ENCODE results near the gene ARF6. TPM values are rescaled to one million over a fixed set of nuclear protein-coding genes. Genes with fewer than 3 reads are reported as not detected.
A peak's percentile ranks its signal among the peaks of the same experiment; 100 is the strongest.

The ARF6 gene
- total RNA-seq = 10 to 100 TPM; 34.7 to 42.0 (median 35.7) TPM

- Histone ChIP-seq H3K9me3 (no peaks in the 10 kb centered on the region), H3K36me3 (peaks cover 0 to 13% (median 0%) of the 10 kb centered on the region in 3 donors), H3K27ac (peak within 1 kb of the TSS; percentile 97 to 100 (median 100)), H3K4me1 (peaks cover 0 to 46% (median 37%) of the 10 kb centered on the region in 4 donors), H3K27me3 (no peaks in the 10 kb centered on the region), H3K4me3 (peak within 1 kb of the TSS; percentile 81 to 100 (median 96))
- 1% methylated on average over 25 to 47 of the region's 66 CpGs for WGBS, 2 donors
- peak; percentile 94 to 97 for DNase-seq (ENCODE audit: low spot score in 2 of 2)
- TF ChIP-seq EP300 (IDR thresholded peaks at IDR 0.05) = peak; percentile 80 to 98
- TF ChIP-seq POLR2A (IDR thresholded peaks at IDR 0.05) = peak; percentile 93 to 98
- peak in 2 of 5 experiments; percentile 41 to 53 for TF ChIP-seq CTCF (IDR thresholded peaks at IDR 0.05)
These were observed at the start of gene ARF6 for GRCh38 chr14:49892636-49893308. Gene ARF6, plus strand, starts transcription at chr14:49893082. Its CDS starts 655 bp downstream, at chr14:49893737.

- H3K36me3 ChIP-seq = peaks cover 0 to 48% (median 3%) of the 10 kb centered on the region in 3 donors
- DNase-seq (ENCODE audit: low spot score in 2 of 2) = no peak
- H3K9me3 ChIP-seq = no peaks in the 10 kb centered on the region
- TF ChIP-seq CTCF (IDR thresholded peaks at IDR 0.05) (no peak), POLR2A (IDR thresholded peaks at IDR 0.05) (no peak), EP300 (IDR thresholded peaks at IDR 0.05) (no peak)
- WGBS, 2 donors = 70 to 81% methylated on average over 1 of the region's 1 CpG
- peaks cover 7 to 42% (median 13%) of the 10 kb centered on the region in 4 donors for H3K4me1 ChIP-seq
- no peak overlapping the region for H3K4me3 ChIP-seq
- no peaks in the 10 kb centered on the region for H3K27me3 ChIP-seq
- H3K27ac ChIP-seq = no peak overlapping the region
These were observed 43.6 kb upstream of the ARF6 start for GRCh38 chr14:49849213-49849847.

GRCh38 chr14:49851813-49852212 lies 41.1 kb upstream of the ARF6 start:
- H3K9me3 ChIP-seq = no peaks in the 10 kb centered on the region
- no peaks in the 10 kb centered on the region for H3K27me3 ChIP-seq
- peak overlapping the region; percentile 49 to 87 (median 73) for H3K4me3 ChIP-seq
- peaks cover 7 to 42% (median 13%) of the 10 kb centered on the region in 4 donors for H3K4me1 ChIP-seq
- peak overlapping the region; percentile 84 to 94 (median 88) for H3K27ac ChIP-seq
- DNase-seq (ENCODE audit: low spot score in 2 of 2) = no peak
- no peak for TF ChIP-seq CTCF (IDR thresholded peaks at IDR 0.05)
- no peak for TF ChIP-seq EP300 (IDR thresholded peaks at IDR 0.05)
- TF ChIP-seq POLR2A (IDR thresholded peaks at IDR 0.05) = no peak
- H3K36me3 ChIP-seq = peaks cover 0 to 25% (median 0%) of the 10 kb centered on the region in 3 donors
- 7 to 12% methylated on average over 7 of the region's 7 CpGs for whole genome bisulfite sequencing, 2 donors

GRCh38 chr14:49852301-49853157 lies 40.4 kb upstream of the ARF6 start, which contains the start of gene NEMF:
Gene NEMF, minus strand, starts transcription at chr14:49852788. Its CDS starts 35 bp downstream, at chr14:49852753.
- H3K4me3 ChIP-seq = peak within 1 kb of the TSS; percentile 49 to 87 (median 73)
- peak; percentile 26 to 67 for TF ChIP-seq POLR2A (IDR thresholded peaks at IDR 0.05)
- TF ChIP-seq CTCF (IDR thresholded peaks at IDR 0.05) = peak; percentile 73 to 93 (median 79)
- peak; percentile 63 to 95 for TF ChIP-seq EP300 (IDR thresholded peaks at IDR 0.05)
- H3K27me3 ChIP-seq = no peaks in the 10 kb centered on the region
- H3K4me1 ChIP-seq = peaks cover 7 to 42% (median 13%) of the 10 kb centered on the region in 4 donors
- WGBS, 2 donors = 1% methylated on average over 47 to 49 of the region's 49 CpGs
- peaks cover 0 to 18% (median 0%) of the 10 kb centered on the region in 3 donors for H3K36me3 ChIP-seq
- DNase-seq (ENCODE audit: low spot score in 2 of 2) = peak; percentile 74 to 100
- no peaks in the 10 kb centered on the region for H3K9me3 ChIP-seq
- H3K27ac ChIP-seq = peak within 1 kb of the TSS; percentile 84 to 94 (median 88)
